CD14-positive monocyte (primary cell): ENCODE data around the gene SLIT1. TPM values are rescaled to one million over a fixed set of nuclear protein-coding genes. Genes with fewer than 3 reads are reported as not detected.

Experiments
- DNase-seq, 3 donors: peaks; one replicate each; pipeline ENCODE4 v3.0.0-alpha.2; 2011 to 2022
- H2AFZ ChIP-seq: 2 replicates; pipeline ENCODE4 v1.6.0; 2012; ENCODE audit warnings: mild to moderate bottlenecking, low read depth, low read length, inconsistent platforms; ENCODE audit not compliant: insufficient read depth, poor library complexity, severe bottlenecking
- H3K27ac ChIP-seq, 2 donors: 1 replicate in 1 of 2; 2 replicates in 1 of 2; pipeline ENCODE4 v1.5.1; 2012 to 2013; ENCODE audit warnings: low read length in 2 of 2, control low read depth in 1 of 2, inconsistent platforms in 1 of 2, low read depth in 1 of 2, mild to moderate bottlenecking in 1 of 2
- H3K27me3 ChIP-seq, 2 donors: one replicate each; pipeline versions ENCODE4 v1.6.0 to v1.6.1; 2011 to 2013; ENCODE audit warnings: low read length in 2 of 2; ENCODE audit not compliant: control insufficient read depth in 2 of 2, insufficient read depth in 2 of 2
- H3K36me3 ChIP-seq, 2 donors: replicated peaks in 1 of 2; 1 replicate in 1 of 2; 2 replicates in 1 of 2; pipeline versions ENCODE4 v1.5.1 to v1.6.1; 2012 to 2013; ENCODE audit warnings: low read length in 2 of 2, control low read depth in 1 of 2, inconsistent platforms in 1 of 2, mild to moderate bottlenecking in 1 of 2; ENCODE audit not compliant: insufficient read depth in 2 of 2, control insufficient read depth in 1 of 2
- H3K4me1 ChIP-seq, 2 donors: 1 replicate in 1 of 2; 2 replicates in 1 of 2; pipeline versions ENCODE4 v1.5.1 to v1.6.1; 2012 to 2013; ENCODE audit warnings: low read length in 2 of 2, control low read depth in 1 of 2, inconsistent platforms in 1 of 2, mild to moderate bottlenecking in 1 of 2, moderate library complexity in 1 of 2; ENCODE audit not compliant: insufficient read depth in 2 of 2, control insufficient read depth in 1 of 2
- H3K4me2 ChIP-seq: replicated peaks from 2 replicates; pipeline ENCODE3; 2012; ENCODE audit warnings: low read length, moderate library complexity, mild to moderate bottlenecking; ENCODE audit not compliant: poor library complexity, severe bottlenecking; ENCODE audit errors: extremely low read depth
- H3K4me3 ChIP-seq, 3 experiments: fragments of 200-600 bp in 1 of 3; sonication (generic) in 1 of 3; replicated peaks in 1 of 3; 1 replicate in 2 of 3; 2 replicates in 1 of 3; pipeline ENCODE4 v1.5.1; 2011 to 2013; ENCODE audit warnings: low read length in 3 of 3, mild to moderate bottlenecking in 3 of 3, control low read depth in 2 of 3, low read depth in 2 of 3, inconsistent platforms in 1 of 3, moderate library complexity in 1 of 3
- H3K79me2 ChIP-seq: 2 replicates; pipeline ENCODE4 v1.6.0; 2012; ENCODE audit warnings: mild to moderate bottlenecking, control low read depth, inconsistent platforms, low read length, moderate library complexity; ENCODE audit not compliant: insufficient read depth
- H3K9ac ChIP-seq: 2 replicates; pipeline ENCODE4 v1.6.0; 2017; ENCODE audit warnings: low read length, mild to moderate bottlenecking; ENCODE audit not compliant: insufficient read depth, poor library complexity, severe bottlenecking
- H3K9me3 ChIP-seq, 2 donors: replicated peaks in 1 of 2; 1 replicate in 1 of 2; 2 replicates in 1 of 2; pipeline versions ENCODE4 v1.5.1 to v1.6.1; 2012 to 2013; ENCODE audit warnings: low read length in 2 of 2, control low read depth in 1 of 2; ENCODE audit not compliant: control insufficient read depth in 1 of 2, insufficient read depth in 1 of 2
- H4K20me1 ChIP-seq: 2 replicates; pipeline ENCODE4 v1.6.0; 2012; ENCODE audit warnings: mild to moderate bottlenecking, low read length, control low read depth, moderate library complexity; ENCODE audit not compliant: insufficient read depth
- H3K27ac Mint-ChIP-seq, 7 donors: one replicate each; pipeline ENCODE4 v1.8.0; 2020; ENCODE audit warnings: mild to moderate bottlenecking in 7 of 7, mixed read lengths in 7 of 7, moderate library complexity in 6 of 7, inconsistent platforms in 2 of 7
- H3K27me3 Mint-ChIP-seq, 3 donors: one replicate each; pipeline ENCODE4 v1.8.0; 2021 to 2022; ENCODE audit warnings: low read depth in 3 of 3, mild to moderate bottlenecking in 3 of 3, mixed read lengths in 3 of 3, moderate library complexity in 3 of 3, inconsistent platforms in 1 of 3
- H3K36me3 Mint-ChIP-seq, 2 donors: one replicate each; pipeline ENCODE4 v1.8.0; 2020; ENCODE audit warnings: mixed read lengths in 2 of 2, inconsistent platforms in 1 of 2, mild to moderate bottlenecking in 1 of 2
- H3K4me1 Mint-ChIP-seq: one replicate; pipeline ENCODE4 v1.8.0; 2020; ENCODE audit warnings: mild to moderate bottlenecking, mixed read lengths
- H3K4me3 Mint-ChIP-seq, 2 donors: one replicate each; pipeline ENCODE4 v1.8.0; 2020; ENCODE audit warnings: mild to moderate bottlenecking in 2 of 2, mixed read lengths in 2 of 2, moderate library complexity in 1 of 2
- H3K9me3 Mint-ChIP-seq, 7 donors: one replicate each; pipeline ENCODE4 v1.8.0; 2020 to 2022; ENCODE audit warnings: mixed read lengths in 7 of 7, mild to moderate bottlenecking in 6 of 7, moderate library complexity in 6 of 7, inconsistent platforms in 2 of 7
- WGBS: methylation state at CpG from one replicate; pipeline ENCODE4 v1.1.5; 2013; ENCODE audit warnings: missing lambda C conversion rate; ENCODE audit not compliant: insufficient coverage; 5-methylcytosine and 5-hydroxymethylcytosine counted together
- intact Hi-C, 2 donors: fragments of 100-400 bp; cut with micrococcal nuclease; formaldehyde crosslinking; loops; one replicate each; pipeline versions ENCODE4 v1.15.0 to v1.15.1; 2023
- polyA plus RNA-seq, 3 donors: library from polyadenylated mRNA; depleted of rRNA in 1 of 3; unstranded in 2 of 3; stranded (reverse) in 1 of 3; fragments of 300-500 nt in 2 of 3; fragments of >200 nt in 1 of 3; fragmentation: Illumina TruSeq in 2 of 3; gene quantifications; 1 replicate in 2 of 3; 2 replicates in 1 of 3; pipeline ENCODE4 v1.2.3, GENCODE V29; 2012 to 2021
- TF ChIP-seq, protein P1 (sequence below): fragments of 200-600 bp; IDR thresholded peaks from one replicate; pipeline ENCODE4 v1.8.0; 2022; ENCODE audit warnings: antibody characterized with exemption, mild to moderate bottlenecking

Gene SLIT1
- polyA plus RNA-seq, 3 donors = 0.05 to 0.81 (median 0.16) TPM

DNA sequence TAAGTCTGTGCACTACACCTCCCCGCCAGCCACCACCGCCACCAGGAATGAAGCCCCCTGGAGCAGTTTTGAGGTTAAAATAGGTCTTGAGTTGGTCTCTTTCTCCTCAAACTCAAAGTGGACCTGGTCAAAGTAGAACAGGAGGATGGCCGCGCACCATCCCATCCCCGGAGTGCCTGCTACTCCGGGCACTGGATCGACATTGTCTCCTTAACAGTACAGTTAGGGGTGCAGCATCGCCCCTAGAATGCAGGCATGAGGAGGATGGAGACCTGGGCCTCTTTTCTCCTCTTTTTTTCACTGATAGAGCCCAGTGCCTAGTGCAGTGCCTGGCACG lies 145.5 kb downstream of the SLIT1 start:
- TF ChIP-seq, protein P1, sequence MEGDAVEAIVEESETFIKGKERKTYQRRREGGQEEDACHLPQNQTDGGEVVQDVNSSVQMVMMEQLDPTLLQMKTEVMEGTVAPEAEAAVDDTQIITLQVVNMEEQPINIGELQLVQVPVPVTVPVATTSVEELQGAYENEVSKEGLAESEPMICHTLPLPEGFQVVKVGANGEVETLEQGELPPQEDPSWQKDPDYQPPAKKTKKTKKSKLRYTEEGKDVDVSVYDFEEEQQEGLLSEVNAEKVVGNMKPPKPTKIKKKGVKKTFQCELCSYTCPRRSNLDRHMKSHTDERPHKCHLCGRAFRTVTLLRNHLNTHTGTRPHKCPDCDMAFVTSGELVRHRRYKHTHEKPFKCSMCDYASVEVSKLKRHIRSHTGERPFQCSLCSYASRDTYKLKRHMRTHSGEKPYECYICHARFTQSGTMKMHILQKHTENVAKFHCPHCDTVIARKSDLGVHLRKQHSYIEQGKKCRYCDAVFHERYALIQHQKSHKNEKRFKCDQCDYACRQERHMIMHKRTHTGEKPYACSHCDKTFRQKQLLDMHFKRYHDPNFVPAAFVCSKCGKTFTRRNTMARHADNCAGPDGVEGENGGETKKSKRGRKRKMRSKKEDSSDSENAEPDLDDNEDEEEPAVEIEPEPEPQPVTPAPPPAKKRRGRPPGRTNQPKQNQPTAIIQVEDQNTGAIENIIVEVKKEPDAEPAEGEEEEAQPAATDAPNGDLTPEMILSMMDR = no peak

DNA sequence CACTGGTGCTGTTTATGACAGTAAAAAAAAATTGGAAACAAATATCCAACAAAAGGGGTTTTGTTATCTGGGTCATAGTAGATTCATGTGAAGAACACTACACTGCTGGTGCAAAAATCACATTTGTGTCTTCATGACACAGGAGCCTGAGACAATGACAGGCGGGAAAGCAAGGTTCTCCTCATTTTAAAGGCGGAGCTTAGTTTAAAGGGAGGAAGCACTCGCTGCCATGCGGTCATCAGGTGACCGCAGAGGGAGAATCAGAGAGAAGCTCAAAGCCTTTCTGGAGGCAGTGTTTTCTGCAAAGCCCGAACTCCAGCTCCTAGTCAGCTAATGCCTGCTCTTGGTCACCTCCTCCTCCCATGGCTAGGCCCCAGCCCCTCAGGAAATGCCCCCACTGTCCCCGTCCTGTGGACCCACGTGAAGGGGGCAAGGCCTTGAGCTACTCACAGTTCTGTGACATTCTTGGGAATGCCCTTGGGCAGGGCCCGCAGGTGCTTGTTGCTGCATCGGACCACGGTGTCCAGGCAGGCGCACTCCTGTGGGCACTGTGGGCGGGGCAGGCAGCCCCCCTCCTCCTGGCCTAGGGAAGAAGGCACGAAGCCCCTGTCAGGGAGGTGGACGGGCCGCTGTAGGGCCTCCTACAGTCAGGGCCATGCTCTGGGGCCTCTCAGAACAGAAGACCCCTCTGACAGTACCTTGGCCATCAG lies 146.1 kb downstream of the SLIT1 start:
- Histone ChIP-seq H4K20me1 (no peaks in the 10 kb centered on the region), H3K79me2 (no peaks in the 10 kb centered on the region), H3K4me2 (no peak overlapping the region), H3K27ac (no peak overlapping the region), H3K9me3 (no peaks in the 10 kb centered on the region), H2AFZ (no peak overlapping the region), H3K4me3 (no peak overlapping the region), H3K27me3 (no peaks in the 10 kb centered on the region), H3K9ac (no peak overlapping the region), H3K4me1 (peaks cover 11 to 14% of the 10 kb centered on the region in 2 donors), H3K36me3 (no peaks in the 10 kb centered on the region)
- peaks cover 20% of the 10 kb centered on the region for H3K4me1 Mint-ChIP-seq
- no peak for DNase-seq
- 86% methylated on average over 16 of the region's 16 CpGs for WGBS
- H3K9me3 Mint-ChIP-seq = peaks cover 0 to 2% (median under 1%) of the 10 kb centered on the region in 7 donors
- H3K4me3 Mint-ChIP-seq = no peak overlapping the region
- no peak overlapping the region for H3K27ac Mint-ChIP-seq
- TF ChIP-seq, protein P1 = no peak
- H3K27me3 Mint-ChIP-seq = peaks cover 2 to 8% (median 3%) of the 10 kb centered on the region in 3 donors
- H3K36me3 Mint-ChIP-seq = no peaks in the 10 kb centered on the region
- intact Hi-C loops = no loop called here

More for the DNA sequence above, 145.5 kb downstream of the SLIT1 start:
- Histone ChIP-seq H2AFZ (no peak overlapping the region), H3K4me3 (no peak overlapping the region), H4K20me1 (no peaks in the 10 kb centered on the region), H3K79me2 (no peaks in the 10 kb centered on the region), H3K27ac (no peak overlapping the region), H3K9ac (no peak overlapping the region), H3K27me3 (no peaks in the 10 kb centered on the region), H3K4me1 (peaks cover 11 to 14% of the 10 kb centered on the region in 2 donors), H3K36me3 (no peaks in the 10 kb centered on the region), H3K4me2 (no peak overlapping the region), H3K9me3 (peaks cover 0 to 2% of the 10 kb centered on the region in 2 donors)
- Mint-ChIP-seq H3K36me3 (no peaks in the 10 kb centered on the region), H3K4me1 (peaks cover 20% of the 10 kb centered on the region), H3K27me3 (peaks cover 1 to 5% (median 2%) of the 10 kb centered on the region in 3 donors), H3K4me3 (no peak overlapping the region), H3K9me3 (peaks cover 0 to 5% (median 3%) of the 10 kb centered on the region in 7 donors), H3K27ac (no peak overlapping the region)
- WGBS = 100% methylated on average over 6 of the region's 9 CpGs
- intact Hi-C loops = no loop called here
- no peak for DNase-seq
